Measurements from ENCODE around the gene FRMD4B.

FRMD4B gene

GRCh38 chr3:69197455-69197854 is 188.4 kb downstream of the FRMD4B start:
- peak; percentile 15 for DNase-seq

DNA sequence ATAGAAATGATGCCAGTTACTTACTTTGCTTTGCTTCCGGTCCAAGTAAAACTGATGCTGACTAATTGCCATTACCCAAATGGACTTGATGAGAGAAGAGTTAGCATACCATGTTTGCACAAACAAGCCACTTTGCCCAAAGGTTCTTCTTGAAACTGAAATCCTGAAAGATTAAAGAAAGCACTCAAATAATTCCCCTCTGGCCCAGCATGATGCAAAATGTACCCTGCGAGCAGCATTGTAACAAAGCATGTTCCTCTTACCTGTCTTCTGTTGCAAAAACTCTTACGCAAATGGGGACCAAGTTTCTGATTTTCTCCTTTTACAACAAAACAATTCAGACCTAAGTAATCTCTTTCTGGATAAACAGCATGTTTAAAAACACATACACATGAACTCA is 189.0 kb downstream of the FRMD4B start:
- no peak for DNase-seq

- no peak for DNase-seq
Observed at GRCh38 chr3:69194431-69195165, 191.3 kb downstream of the FRMD4B start.

DNA sequence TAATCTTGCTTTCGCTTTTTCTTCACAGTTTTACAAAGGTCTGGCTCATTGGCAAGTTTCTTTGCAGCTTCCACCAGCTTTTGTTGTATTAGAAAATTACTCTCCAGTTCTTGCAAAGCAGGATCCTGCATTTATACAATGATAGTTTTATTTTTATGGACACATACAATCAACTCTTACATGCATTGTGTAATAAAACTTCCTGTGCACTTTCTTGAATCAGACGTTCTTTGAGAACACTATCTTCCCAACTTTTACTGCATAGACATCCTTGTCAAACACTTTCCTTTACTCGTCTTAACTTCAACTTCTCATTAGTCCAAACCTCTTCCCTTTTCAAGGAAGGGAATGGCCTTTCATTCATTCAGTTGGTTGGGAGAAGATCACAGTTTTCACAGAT is 192.1 kb downstream of the FRMD4B start:
- DNase-seq: no peak

- DNase-seq: no peak
Observed at GRCh38 chr3:69191516-69191915, 194.4 kb downstream of the FRMD4B start.

GRCh38 chr3:69189487-69189886 is 196.4 kb downstream of the FRMD4B start:
- DNase-seq: no peak

DNA sequence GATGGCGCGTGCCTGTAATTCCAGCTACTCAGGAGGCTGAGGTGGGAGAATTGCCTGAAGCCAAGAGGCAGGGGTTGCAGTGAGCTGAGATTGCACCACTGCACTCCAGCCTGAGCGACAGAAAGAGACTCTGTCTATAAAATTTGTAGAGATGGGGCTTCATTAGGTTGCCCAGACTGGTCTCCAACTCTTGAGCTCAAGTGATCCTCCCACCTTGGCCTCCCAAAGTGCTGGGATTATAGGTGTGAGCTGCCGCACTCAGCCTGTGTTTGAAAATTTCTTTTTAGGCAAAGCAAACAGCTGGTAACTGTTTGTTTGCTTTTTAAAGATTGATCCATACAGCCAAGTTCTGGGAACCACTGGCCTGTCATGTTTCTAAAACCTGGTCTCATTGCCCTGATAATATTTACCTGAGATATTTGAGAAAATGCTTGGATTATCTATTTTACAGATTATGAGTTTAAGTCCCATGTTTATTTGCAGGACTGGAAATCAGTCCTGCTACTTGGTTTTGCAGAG is 199.3 kb downstream of the FRMD4B start:
- DNase-seq: no peak

- no peak for DNase-seq
Observed at GRCh38 chr3:69182588-69183316, 203.1 kb downstream of the FRMD4B start.

DNA sequence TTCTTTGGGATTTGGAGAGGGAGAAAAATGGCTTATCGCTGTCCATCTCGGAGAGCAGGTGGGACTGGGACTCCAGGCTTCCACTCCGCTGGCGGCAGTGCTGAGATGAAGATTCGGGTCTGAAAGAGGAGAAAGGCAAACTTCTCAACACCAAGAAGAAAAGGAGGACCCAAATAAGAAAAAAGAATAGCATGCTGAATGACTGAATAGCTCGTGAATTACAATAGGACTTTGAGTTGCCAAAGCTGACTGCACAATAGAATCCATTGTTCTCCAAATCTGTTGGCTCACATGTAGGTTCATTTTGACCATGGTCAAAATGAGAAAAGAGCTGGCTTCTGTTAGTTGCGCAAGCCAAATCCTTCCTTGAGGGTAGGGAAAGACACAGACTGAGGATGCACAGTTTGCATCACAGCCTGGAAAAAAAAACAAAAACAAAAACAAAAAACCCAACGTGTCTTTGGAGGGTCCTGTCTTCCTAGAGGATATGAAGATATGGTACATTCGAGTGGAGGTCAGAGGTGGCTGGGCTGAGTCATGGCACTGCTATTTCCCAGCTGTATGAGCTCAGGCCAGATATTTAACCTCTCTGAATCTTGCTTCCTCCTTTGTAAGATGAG is 204.2 kb downstream of the FRMD4B start:
- peak; percentile 29 for DNase-seq

- no peak for DNase-seq
Observed at GRCh38 chr3:69180869-69181591, 204.9 kb downstream of the FRMD4B start.

GRCh38 chr3:69179740-69180372 is 206.0 kb downstream of the FRMD4B start:
- DNase-seq: no peak

GRCh38 chr3:69178838-69179739 is 206.8 kb downstream of the FRMD4B start:
- no peak for DNase-seq

DNA sequence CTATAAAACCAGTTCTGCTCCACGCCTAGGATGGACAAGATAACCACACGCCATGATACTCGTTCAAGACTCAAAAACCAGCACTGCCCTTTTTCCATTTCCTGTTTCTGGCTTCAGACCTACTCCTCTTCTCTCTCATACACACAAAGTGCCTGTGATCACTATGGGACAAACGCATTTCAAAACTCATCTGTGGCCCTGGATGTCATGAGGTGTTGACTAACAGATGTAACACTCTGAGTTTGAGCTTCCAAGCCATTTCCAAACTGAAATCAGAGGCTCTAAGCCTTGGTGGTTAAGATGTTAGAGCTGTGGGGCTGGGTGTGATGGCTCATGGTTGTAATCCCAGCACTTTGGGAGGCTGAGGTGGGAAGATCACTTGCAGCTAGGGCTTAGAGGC is 207.8 kb downstream of the FRMD4B start:
- DNase-seq: no peak

DNA sequence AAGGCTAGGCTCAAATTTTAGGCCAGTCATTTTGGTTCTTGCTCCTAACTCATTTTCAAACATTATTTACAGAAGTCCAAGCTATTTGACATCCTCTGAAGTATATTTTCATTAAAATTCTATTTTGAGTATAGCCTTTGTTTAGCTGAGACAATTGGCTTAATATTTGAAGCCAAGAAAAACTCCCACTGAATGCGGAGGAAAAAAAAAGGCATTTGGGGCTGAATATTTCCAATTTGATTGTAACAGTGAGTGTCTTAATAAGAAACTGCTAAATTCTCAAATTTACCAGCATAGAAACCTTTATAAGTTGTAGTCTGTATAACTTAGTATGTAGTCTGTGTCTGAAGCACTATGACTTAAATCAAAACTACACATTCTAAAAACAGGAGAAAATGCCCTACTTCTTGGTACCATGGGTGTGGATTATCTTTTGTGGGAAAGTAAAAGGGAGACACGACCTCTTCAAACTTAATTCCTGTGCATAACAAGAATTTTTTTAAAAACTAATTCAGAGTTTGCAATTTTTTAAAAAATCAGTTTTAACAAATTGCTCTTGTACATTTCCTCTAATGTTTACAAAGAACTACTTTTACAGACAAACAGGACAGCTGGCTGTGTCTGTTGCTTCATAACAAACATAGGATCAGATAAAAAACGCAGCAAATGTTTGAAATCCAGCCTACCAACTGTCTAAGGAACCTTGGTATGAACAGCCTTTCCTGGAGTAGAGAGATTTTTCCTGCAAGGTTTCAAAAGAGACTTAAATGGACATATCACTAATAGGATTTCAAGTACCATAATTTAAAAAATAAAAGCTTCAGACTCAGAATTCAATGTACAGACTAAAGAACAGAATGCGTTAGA is 210.8 kb downstream of the FRMD4B start:
- DNase-seq: no peak

DNA sequence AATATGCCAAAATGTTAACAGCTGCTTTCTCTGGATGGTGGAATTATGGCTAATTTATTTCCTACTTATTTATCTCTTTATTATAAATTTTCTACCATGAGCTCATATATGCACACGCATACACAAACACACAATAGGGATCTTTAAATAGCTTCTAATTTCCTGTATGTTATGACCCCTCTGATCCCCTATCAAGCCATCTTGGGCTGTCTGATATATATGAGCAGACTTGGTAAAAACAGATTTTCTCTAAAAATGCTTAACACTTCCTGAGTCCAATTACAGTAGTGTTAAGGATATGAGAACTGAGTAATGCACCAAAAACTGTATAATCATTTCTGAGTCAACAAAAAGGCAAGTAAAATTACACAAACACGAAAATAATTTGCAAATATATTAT is 211.4 kb downstream of the FRMD4B start:
- DNase-seq: no peak

DNA sequence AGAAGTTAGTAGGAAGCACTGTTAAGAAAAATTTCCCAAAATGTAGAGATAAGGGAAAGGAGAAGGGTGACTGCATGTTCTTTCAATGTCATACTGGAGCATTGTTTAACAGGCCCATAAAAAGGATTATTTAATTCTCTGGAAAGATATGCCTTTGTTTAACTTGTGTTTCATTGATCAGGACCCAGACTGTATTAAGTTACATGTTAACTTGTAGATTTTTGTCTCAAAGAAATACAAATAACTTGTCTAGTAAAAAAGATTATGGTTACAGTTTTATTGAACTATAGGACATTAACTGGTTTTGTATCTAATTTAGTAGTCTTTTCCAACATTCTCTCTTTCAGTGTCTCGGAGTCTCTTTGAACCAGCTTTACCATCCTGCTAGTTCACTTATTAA is 213.8 kb downstream of the FRMD4B start:
- DNase-seq: no peak

DNA sequence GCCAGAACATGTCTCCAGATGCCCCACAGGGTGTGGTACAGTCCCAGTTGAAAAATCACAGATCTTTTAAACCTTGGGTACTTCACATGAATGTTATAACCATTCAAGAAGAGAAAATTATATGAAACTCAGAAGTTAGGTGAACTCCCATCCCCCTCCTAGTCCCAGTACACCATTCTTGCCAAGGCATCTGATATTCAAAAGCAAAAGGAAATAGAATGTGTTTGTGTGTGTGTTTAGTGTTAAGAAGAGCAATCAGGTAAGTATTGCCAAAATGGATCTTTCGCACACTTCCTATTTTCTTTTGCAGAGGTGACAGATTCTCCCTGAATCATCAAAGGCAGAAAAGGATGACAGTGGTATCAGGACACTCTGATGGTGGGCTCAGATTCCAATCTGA is 219.4 kb downstream of the FRMD4B start:
- no peak for DNase-seq

GRCh38 chr3:69165744-69166143 is 220.1 kb downstream of the FRMD4B start:
- DNase-seq: no peak

DNA sequence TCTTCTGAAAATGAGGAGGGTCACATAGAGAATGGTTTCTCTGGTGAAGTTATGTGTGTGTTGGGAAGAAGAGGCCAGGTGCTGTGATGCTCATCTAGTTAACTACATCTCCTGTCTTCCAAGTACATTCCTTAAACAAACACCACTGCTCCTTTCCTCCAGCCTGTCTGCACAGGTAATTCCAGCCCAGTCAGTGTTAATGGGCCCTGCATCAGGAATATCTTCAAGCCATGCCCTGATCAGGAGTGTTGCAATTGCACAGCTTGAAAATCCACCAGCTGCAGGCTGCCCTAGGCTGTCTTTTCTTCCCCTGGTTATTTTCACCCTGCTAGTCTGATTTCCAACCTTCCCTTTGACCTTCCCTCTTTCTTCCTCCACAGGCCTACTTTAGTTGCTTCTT is 221.6 kb downstream of the FRMD4B start:
- no peak for DNase-seq

DNA sequence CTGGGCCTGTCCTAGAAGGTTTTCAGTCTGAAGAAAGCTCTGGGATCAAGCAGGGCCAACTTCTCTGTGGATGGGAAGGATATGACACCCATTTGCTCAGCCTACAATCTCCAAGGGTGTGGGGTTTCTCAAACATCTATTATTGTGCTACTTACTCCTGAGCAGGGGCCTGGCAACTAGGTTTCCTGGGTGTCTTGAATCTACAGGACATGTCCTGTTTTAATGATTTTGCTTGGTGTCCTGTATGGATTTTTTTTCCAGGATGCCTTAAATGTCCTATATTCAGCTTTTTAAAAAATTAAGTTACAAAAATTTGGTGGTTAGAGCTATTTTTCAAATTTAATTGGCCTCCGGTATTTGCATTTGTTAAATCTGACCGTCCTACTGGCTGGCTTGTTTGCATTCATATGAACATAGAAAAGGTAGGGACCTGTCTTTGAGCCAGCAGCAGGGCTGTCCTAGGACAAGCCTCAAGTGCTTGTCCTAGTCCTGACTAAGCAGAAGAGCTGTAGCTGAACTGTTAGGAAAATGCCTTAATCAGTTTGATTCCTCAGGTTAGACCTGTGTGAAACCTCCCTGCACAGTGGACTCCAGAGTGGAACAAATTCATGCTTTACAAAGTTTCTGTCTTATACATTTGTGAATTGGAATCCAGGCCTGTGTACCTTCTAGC is 223.4 kb downstream of the FRMD4B start:
- DNase-seq: no peak

Data from MV-4-11 (cell line).